DOHH2 (cell line): ENCODE results near the gene CERK.

Source experiments
- H3F3A ChIP-seq: fragments of 200-600 bp; sonication (generic), shearing (Covaris generic); 2 replicates; pipeline ENCODE4 v1.6.0; 2016; ENCODE audit warnings: antibody characterized with exemption, mild to moderate bottlenecking; ENCODE audit not compliant: control insufficient read depth, insufficient read depth
- H3K27ac ChIP-seq: fragments of 200-600 bp; sonication (generic); 2 replicates; pipeline ENCODE4 v1.5.1; 2014; ENCODE audit warnings: low read depth, mild to moderate bottlenecking, low read length, moderate library complexity
- H3K27me3 ChIP-seq: fragments of 200-600 bp; sonication (generic); 2 replicates; pipeline ENCODE4 v1.6.1; 2014; ENCODE audit warnings: mild to moderate bottlenecking, low read length, mixed read lengths; ENCODE audit not compliant: control insufficient read depth
- H3K36me3 ChIP-seq: fragments of 200-600 bp; sonication (generic); 2 replicates; pipeline ENCODE4 v1.6.1; 2014; ENCODE audit warnings: mild to moderate bottlenecking, low read length, moderate library complexity, mixed read lengths; ENCODE audit not compliant: control insufficient read depth
- H3K4me1 ChIP-seq: fragments of 200-600 bp; sonication (generic); 2 replicates; pipeline ENCODE4 v1.6.1; 2014; ENCODE audit warnings: mild to moderate bottlenecking, low read length, mixed read lengths; ENCODE audit not compliant: control insufficient read depth
- H3K4me2 ChIP-seq: fragments of 200-600 bp; sonication (generic); 2 replicates; pipeline ENCODE4 v1.6.0; 2014; ENCODE audit warnings: mild to moderate bottlenecking, low read length, moderate library complexity
- H3K4me3 ChIP-seq: fragments of 200-600 bp; sonication (generic); 2 replicates; pipeline ENCODE4 v1.5.1; 2014; ENCODE audit warnings: mild to moderate bottlenecking, low read length, mixed read lengths
- H3K79me2 ChIP-seq: fragments of 200-600 bp; sonication (generic); 2 replicates; pipeline ENCODE4 v1.6.1; 2014; ENCODE audit warnings: mild to moderate bottlenecking, low read length, mixed read lengths; ENCODE audit not compliant: control insufficient read depth
- H3K9me2 ChIP-seq: fragments of 200-600 bp; sonication (generic); replicated peaks from 2 replicates; pipeline ENCODE4 v1.6.1; 2014; ENCODE audit warnings: mild to moderate bottlenecking, low read length, mixed read lengths; ENCODE audit not compliant: control insufficient read depth
- H3K9me3 ChIP-seq: fragments of 200-600 bp; sonication (generic); 2 replicates; pipeline ENCODE4 v1.6.1; 2014; ENCODE audit warnings: antibody characterized with exemption, low read length, mixed read lengths; ENCODE audit not compliant: control insufficient read depth, insufficient read depth
- H4K20me1 ChIP-seq: fragments of 200-600 bp; sonication (generic); 2 replicates; pipeline ENCODE4 v1.6.0; 2014; ENCODE audit warnings: low read depth, mild to moderate bottlenecking, antibody characterized with exemption, low read length, moderate library complexity; ENCODE audit not compliant: control insufficient read depth, insufficient read depth
- CTCF ChIP-seq: fragments of 200-600 bp; sonication (generic); IDR thresholded peaks from one replicate; pipeline ENCODE4 v1.5.1; 2014; ENCODE audit warnings: antibody characterized with exemption, mild to moderate bottlenecking, low read depth, low read length; ENCODE audit not compliant: poor library complexity, severe bottlenecking
- EZH2phosphoT487 ChIP-seq: fragments of 200-600 bp; sonication (generic); IDR thresholded peaks from 2 replicates; pipeline ENCODE4 v1.6.1; 2017; ENCODE audit warnings: borderline replicate concordance, mild to moderate bottlenecking, antibody characterized with exemption, low read length, moderate library complexity, mixed read lengths

The CERK gene

GRCh38 chr22:46663001-46663400 lies 75.1 kb downstream of the CERK start:
- no peak overlapping the region for H3K4me2 ChIP-seq
- TF ChIP-seq CTCF (no peak), EZH2phosphoT487 (no peak)
- H3K27ac ChIP-seq = no peak overlapping the region
- H3K9me2 ChIP-seq = no peaks in the 10 kb centered on the region
- no peaks in the 10 kb centered on the region for H3K79me2 ChIP-seq
- no peaks in the 10 kb centered on the region for H3K27me3 ChIP-seq
- H3K9me3 ChIP-seq = no peaks in the 10 kb centered on the region
- H4K20me1 ChIP-seq = 0 out of 2 replicates have a peak, but pooled peaks cover 4% of the 10 kb centered on the region
- H3F3A ChIP-seq = no peaks in the 10 kb centered on the region
- H3K4me3 ChIP-seq = no peak overlapping the region
- H3K36me3 ChIP-seq = peaks cover 8% of the 10 kb centered on the region
- no peaks in the 10 kb centered on the region for H3K4me1 ChIP-seq

- Histone ChIP-seq H3K27me3 (no peaks in the 10 kb centered on the region), H3K4me1 (no peaks in the 10 kb centered on the region), H3K9me2 (no peaks in the 10 kb centered on the region), H3F3A (no peaks in the 10 kb centered on the region), H3K79me2 (no peaks in the 10 kb centered on the region), H3K9me3 (no peaks in the 10 kb centered on the region), H3K4me3 (no peak overlapping the region), H4K20me1 (0 out of 2 replicates have a peak, but pooled peaks cover 4% of the 10 kb centered on the region), H3K4me2 (no peak overlapping the region), H3K27ac (no peak overlapping the region), H3K36me3 (peaks cover 5% of the 10 kb centered on the region)
- no peak for TF ChIP-seq CTCF
- no peak for TF ChIP-seq EZH2phosphoT487
Measured at GRCh38 chr22:46662226-46662625, 75.8 kb downstream of the CERK start.

- H3K27me3 ChIP-seq = no peaks in the 10 kb centered on the region
- no peaks in the 10 kb centered on the region; the same call in 1 of the 2 replicates for H3K36me3 ChIP-seq
- 0 out of 2 replicates have a peak, but pooled peaks cover 4% of the 10 kb centered on the region for H4K20me1 ChIP-seq
- no peaks in the 10 kb centered on the region for H3F3A ChIP-seq
- H3K4me2 ChIP-seq = no peak overlapping the region
- H3K4me1 ChIP-seq = no peaks in the 10 kb centered on the region
- H3K27ac ChIP-seq = no peak overlapping the region
- no peak overlapping the region for H3K4me3 ChIP-seq
- no peaks in the 10 kb centered on the region for H3K9me3 ChIP-seq
- no peaks in the 10 kb centered on the region for H3K9me2 ChIP-seq
- H3K79me2 ChIP-seq = no peaks in the 10 kb centered on the region
- TF ChIP-seq CTCF (no peak), EZH2phosphoT487 (no peak)
Measured at GRCh38 chr22:46661221-46661851, 76.7 kb downstream of the CERK start.
